ENCODE data around the gene TAPT1.

GRCh38 chr4:16111533-16111932, 114.7 kb downstream of the TAPT1 start:
- TF ChIP-seq, protein P1, sequence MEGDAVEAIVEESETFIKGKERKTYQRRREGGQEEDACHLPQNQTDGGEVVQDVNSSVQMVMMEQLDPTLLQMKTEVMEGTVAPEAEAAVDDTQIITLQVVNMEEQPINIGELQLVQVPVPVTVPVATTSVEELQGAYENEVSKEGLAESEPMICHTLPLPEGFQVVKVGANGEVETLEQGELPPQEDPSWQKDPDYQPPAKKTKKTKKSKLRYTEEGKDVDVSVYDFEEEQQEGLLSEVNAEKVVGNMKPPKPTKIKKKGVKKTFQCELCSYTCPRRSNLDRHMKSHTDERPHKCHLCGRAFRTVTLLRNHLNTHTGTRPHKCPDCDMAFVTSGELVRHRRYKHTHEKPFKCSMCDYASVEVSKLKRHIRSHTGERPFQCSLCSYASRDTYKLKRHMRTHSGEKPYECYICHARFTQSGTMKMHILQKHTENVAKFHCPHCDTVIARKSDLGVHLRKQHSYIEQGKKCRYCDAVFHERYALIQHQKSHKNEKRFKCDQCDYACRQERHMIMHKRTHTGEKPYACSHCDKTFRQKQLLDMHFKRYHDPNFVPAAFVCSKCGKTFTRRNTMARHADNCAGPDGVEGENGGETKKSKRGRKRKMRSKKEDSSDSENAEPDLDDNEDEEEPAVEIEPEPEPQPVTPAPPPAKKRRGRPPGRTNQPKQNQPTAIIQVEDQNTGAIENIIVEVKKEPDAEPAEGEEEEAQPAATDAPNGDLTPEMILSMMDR (IDR thresholded peaks at IDR 0.05), result no peak
- TF ChIP-seq GATA2 (CRISPR knock-in tag; IDR thresholded peaks at IDR 0.05) (no peak), RAD21 (IDR thresholded peaks at IDR 0.05; ENCODE audit: low read length) (no peak), POLR2AphosphoS5 (IDR thresholded peaks at IDR 0.05; ENCODE audit: low read depth, low read length) (no peak), TCF12 (IDR thresholded peaks at IDR 0.05) (no peak), YY1 (IDR thresholded peaks at IDR 0.05; ENCODE audit: low read depth) (no peak), JUND (IDR thresholded peaks at IDR 0.05) (no peak), EZH2phosphoT487 (IDR thresholded peaks at IDR 0.05; ENCODE audit: borderline replicate concordance, low read depth) (no peak), RCOR1 (IDR thresholded peaks at IDR 0.05; ENCODE audit: low read length) (no peak), FOSL2 (IDR thresholded peaks at IDR 0.05; ENCODE audit: borderline replicate concordance, low read depth) (no peak), GABPA (IDR thresholded peaks at IDR 0.05; ENCODE audit: low read depth) (no peak), REST (IDR thresholded peaks at IDR 0.05; ENCODE audit: low read depth, low read length) (no peak)
- TF ChIP-seq, protein P2, sequence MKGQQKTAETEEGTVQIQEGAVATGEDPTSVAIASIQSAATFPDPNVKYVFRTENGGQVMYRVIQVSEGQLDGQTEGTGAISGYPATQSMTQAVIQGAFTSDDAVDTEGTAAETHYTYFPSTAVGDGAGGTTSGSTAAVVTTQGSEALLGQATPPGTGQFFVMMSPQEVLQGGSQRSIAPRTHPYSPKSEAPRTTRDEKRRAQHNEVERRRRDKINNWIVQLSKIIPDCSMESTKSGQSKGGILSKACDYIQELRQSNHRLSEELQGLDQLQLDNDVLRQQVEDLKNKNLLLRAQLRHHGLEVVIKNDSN (IDR thresholded peaks at IDR 0.05; ENCODE audit: borderline replicate concordance, low read depth), result no peak
- TF ChIP-seq, protein P3, sequence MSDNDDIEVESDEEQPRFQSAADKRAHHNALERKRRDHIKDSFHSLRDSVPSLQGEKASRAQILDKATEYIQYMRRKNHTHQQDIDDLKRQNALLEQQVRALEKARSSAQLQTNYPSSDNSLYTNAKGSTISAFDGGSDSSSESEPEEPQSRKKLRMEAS (IDR thresholded peaks at IDR 0.05; ENCODE audit: low read depth), result no peak
